MM.1S (cell line): Measurements from ENCODE around the gene TEX264.

Experiments
- DNase-seq: peaks from one replicate; pipeline ENCODE4 v3.0.0-alpha.2; 2015
- H2AFZ ChIP-seq: fragments of 300-600 bp; sonication (generic); 2 replicates; pipeline ENCODE4 v1.6.0; 2016; ENCODE audit warnings: antibody characterized with exemption, low read length
- H3F3A ChIP-seq: fragments of 300-600 bp; sonication (generic); 2 replicates; pipeline ENCODE4 v1.6.1; 2016; ENCODE audit warnings: mild to moderate bottlenecking, antibody characterized with exemption, low read length, moderate library complexity, mixed read lengths; ENCODE audit not compliant: insufficient read depth
- H3K27ac ChIP-seq: fragments of 300-600 bp; sonication (generic); 2 replicates; pipeline ENCODE4 v1.5.1; 2016; ENCODE audit warnings: mild to moderate bottlenecking, low read length
- H3K27me3 ChIP-seq: fragments of 300-600 bp; sonication (generic); replicated peaks from 2 replicates; pipeline ENCODE4 v1.6.0; 2016; ENCODE audit warnings: low read length; ENCODE audit not compliant: insufficient read depth
- H3K36me3 ChIP-seq: fragments of 300-600 bp; sonication (generic); replicated peaks from 2 replicates; pipeline ENCODE4 v1.6.1; 2016; ENCODE audit warnings: mild to moderate bottlenecking, low read length, mixed read lengths; ENCODE audit not compliant: insufficient read depth
- H3K4me1 ChIP-seq: fragments of 300-600 bp; sonication (generic); 2 replicates; pipeline ENCODE4 v1.6.1; 2016; ENCODE audit warnings: low read length, mixed read lengths
- H3K4me2 ChIP-seq: fragments of 300-600 bp; sonication (generic); 2 replicates; pipeline ENCODE4 v1.6.0; 2016; ENCODE audit warnings: low read depth, low read length
- H3K4me3 ChIP-seq: fragments of 300-600 bp; sonication (generic); 2 replicates; pipeline ENCODE4 v1.5.1; 2016; ENCODE audit warnings: low read length, mixed read lengths
- H3K79me2 ChIP-seq: fragments of 300-600 bp; sonication (generic); 2 replicates; pipeline ENCODE4 v1.6.1; 2016; ENCODE audit warnings: mixed run types, low read length, mixed read lengths
- H3K9ac ChIP-seq: fragments of 300-600 bp; sonication (generic); 2 replicates; pipeline ENCODE4 v1.6.1; 2016; ENCODE audit warnings: low read length, mixed read lengths
- H3K9me2 ChIP-seq: fragments of 300-600 bp; sonication (generic); replicated peaks from 2 replicates; pipeline ENCODE4 v1.6.1; 2016; ENCODE audit warnings: mild to moderate bottlenecking, low read length, mixed read lengths; ENCODE audit not compliant: insufficient read depth
- H3K9me3 ChIP-seq: fragments of 300-600 bp; sonication (generic); replicated peaks from 2 replicates; pipeline ENCODE4 v1.6.1; 2016; ENCODE audit warnings: mild to moderate bottlenecking, low read length, mixed read lengths; ENCODE audit not compliant: insufficient read depth
- H4K20me1 ChIP-seq: fragments of 300-600 bp; sonication (generic); 2 replicates; pipeline ENCODE4 v1.6.1; 2016; ENCODE audit warnings: mild to moderate bottlenecking, low read length, moderate library complexity, mixed read lengths; ENCODE audit not compliant: insufficient read depth
- CTCF ChIP-seq: fragments of 300-600 bp; sonication (generic); IDR thresholded peaks from 2 replicates; pipeline ENCODE4 v1.5.1; 2016; ENCODE audit warnings: antibody characterized with exemption, low read length, mixed read lengths
- EZH2 ChIP-seq: fragments of 300-600 bp; sonication (generic); optimal IDR thresholded peaks from 2 replicates; pipeline ENCODE3; 2017; ENCODE audit warnings: low read depth, mild to moderate bottlenecking, antibody characterized with exemption, low read length, mixed read lengths
- EZH2phosphoT487 ChIP-seq: fragments of 300-600 bp; sonication (generic); IDR thresholded peaks from 2 replicates; pipeline ENCODE4 v1.6.1; 2018; ENCODE audit warnings: antibody characterized with exemption, low read length

Gene TEX264

DNA sequence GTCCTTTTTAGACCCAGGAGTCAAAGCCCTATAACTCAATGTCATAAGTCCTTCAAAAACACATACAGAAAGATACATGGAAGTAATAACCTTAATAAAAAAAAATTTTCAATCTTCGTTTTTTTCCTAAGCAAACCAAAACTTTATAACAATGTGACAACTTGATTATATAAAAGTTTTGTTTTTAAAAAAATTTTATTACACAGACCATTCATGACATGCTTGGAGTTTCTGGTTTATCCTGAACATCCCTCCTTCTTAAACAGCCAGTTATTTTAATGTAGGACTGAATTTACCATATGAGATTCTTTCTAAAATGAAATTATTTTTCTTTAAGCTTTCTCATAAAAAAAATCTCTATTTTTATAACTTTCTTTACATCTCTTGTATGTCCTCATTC lies 77.3 kb downstream of the TEX264 start:
- no peaks in the 10 kb centered on the region for H3K27me3 ChIP-seq
- no peak overlapping the region for H3K27ac ChIP-seq
- H3K9ac ChIP-seq, result no peak overlapping the region
- no peaks in the 10 kb centered on the region for H3K79me2 ChIP-seq
- H3K9me3 ChIP-seq, result no peaks in the 10 kb centered on the region
- no peaks in the 10 kb centered on the region for H3F3A ChIP-seq
- TF ChIP-seq EZH2phosphoT487, result no peak
- TF ChIP-seq CTCF, result no peak
- no peak for TF ChIP-seq EZH2
- H3K4me1 ChIP-seq, result peaks cover 15% of the 10 kb centered on the region
- no peak overlapping the region for H3K4me3 ChIP-seq
- no peaks in the 10 kb centered on the region for H4K20me1 ChIP-seq
- no peak for DNase-seq
- H3K36me3 ChIP-seq, result no peaks in the 10 kb centered on the region
- H3K4me2 ChIP-seq, result no peak overlapping the region
- H2AFZ ChIP-seq, result no peak overlapping the region
- no peaks in the 10 kb centered on the region for H3K9me2 ChIP-seq

GRCh38 chr3:51750878-51751277 lies 79.8 kb downstream of the TEX264 start:
- DNase-seq, result no peak
- Histone ChIP-seq H3K9me2 (no peaks in the 10 kb centered on the region), H4K20me1 (no peaks in the 10 kb centered on the region), H3K4me1 (peaks cover 15% of the 10 kb centered on the region), H3K9me3 (no peaks in the 10 kb centered on the region), H2AFZ (no peak overlapping the region), H3K36me3 (no peaks in the 10 kb centered on the region), H3K27ac (no peak overlapping the region), H3K4me3 (no peak overlapping the region), H3K79me2 (no peaks in the 10 kb centered on the region), H3F3A (no peaks in the 10 kb centered on the region), H3K9ac (no peak overlapping the region), H3K27me3 (no peaks in the 10 kb centered on the region), H3K4me2 (no peak overlapping the region)
- TF ChIP-seq EZH2phosphoT487, result no peak
- no peak for TF ChIP-seq CTCF
- no peak for TF ChIP-seq EZH2

DNA sequence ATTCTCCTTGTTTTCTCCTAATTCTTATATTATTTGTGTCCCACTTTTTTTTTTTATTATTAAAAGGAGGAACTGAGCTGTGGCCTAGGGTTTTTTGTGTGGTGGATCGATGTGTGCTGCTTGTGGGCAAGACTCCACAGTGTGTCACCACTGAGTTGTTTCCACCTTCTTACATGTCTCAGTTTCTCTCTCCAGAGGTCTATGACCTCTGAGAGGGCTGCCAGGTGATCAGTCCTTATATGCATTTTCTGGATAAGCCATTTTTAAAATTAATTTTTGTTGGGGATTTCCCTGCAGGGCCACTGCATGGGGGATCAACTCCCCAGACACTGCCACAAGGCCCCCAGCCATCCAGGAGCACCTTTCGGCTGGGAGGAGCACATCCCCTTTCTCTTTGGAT lies 80.2 kb downstream of the TEX264 start:
- no peak for DNase-seq
- peaks cover 15% of the 10 kb centered on the region for H3K4me1 ChIP-seq
- no peaks in the 10 kb centered on the region for H3K36me3 ChIP-seq
- H3K27ac ChIP-seq, result no peak overlapping the region
- H3K9me3 ChIP-seq, result no peaks in the 10 kb centered on the region
- H3K9ac ChIP-seq, result no peak overlapping the region
- no peaks in the 10 kb centered on the region for H3K9me2 ChIP-seq
- H3K4me2 ChIP-seq, result no peak overlapping the region
- no peak overlapping the region for H3K4me3 ChIP-seq
- no peaks in the 10 kb centered on the region for H4K20me1 ChIP-seq
- TF ChIP-seq EZH2 (no peak), CTCF (no peak), EZH2phosphoT487 (no peak)
- no peaks in the 10 kb centered on the region for H3K79me2 ChIP-seq
- no peaks in the 10 kb centered on the region for H3K27me3 ChIP-seq
- no peak overlapping the region for H2AFZ ChIP-seq
- H3F3A ChIP-seq, result no peaks in the 10 kb centered on the region
